Measurements from ENCODE around the gene TMEM218. TPM values are rescaled to one million over a fixed set of nuclear protein-coding genes. Genes with fewer than 3 reads are reported as not detected.

The TMEM218 gene
- total and polyA plus RNA-seq, 2 of the 8 experiments (the other 6 are each of a cell fraction or from before 2014, with no cell fraction given), result 17.0 to 33.5 TPM

DNA sequence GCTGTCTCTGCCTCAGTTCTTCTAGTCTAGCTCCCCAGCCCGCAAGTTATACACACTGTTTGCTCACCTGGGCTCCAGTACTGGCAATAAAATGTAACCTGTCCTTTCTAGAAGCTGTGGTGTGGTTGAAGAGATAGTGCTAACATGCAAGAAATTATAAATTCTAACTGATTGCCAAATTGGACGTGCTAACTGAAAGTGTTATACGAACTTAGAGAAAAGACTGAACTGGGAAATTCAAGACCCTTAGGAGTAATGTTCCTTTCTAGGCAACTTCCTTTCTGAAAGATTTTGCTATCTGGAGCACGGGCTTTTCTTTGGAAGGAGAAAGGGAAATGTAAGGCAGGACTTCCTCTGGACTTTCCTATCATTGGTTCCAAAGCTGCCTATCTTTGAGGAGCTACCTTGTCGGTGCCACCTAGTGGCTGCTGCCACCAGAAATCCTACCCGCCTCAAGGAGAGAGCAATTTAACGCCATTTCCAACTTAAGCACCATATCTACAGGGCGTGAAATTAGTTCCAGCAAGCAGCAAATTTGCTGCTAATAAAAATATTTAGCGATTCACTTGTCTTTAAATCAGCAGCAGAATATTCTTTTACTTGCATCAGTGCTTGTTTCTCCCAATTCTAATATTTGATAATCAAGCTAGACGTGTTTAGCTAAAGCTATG lies 12.7 kb upstream of the TMEM218 start:
- Histone ChIP-seq H4K5ac (ENCODE audit: insufficient read length, low read depth, low read length) (no peak overlapping the region), H4K91ac (replicated peaks; ENCODE audit: insufficient read length, low read length) (no peak overlapping the region), H3K79me1 (ENCODE audit: low read depth, low read length) (no peaks in the 10 kb centered on the region), H4K8ac (ENCODE audit: extremely low read depth, insufficient read depth, low read length) (no peak overlapping the region), H4K20me1 (replicated peaks in 1 of 2; ENCODE audit: control insufficient read depth in 1 of 2, insufficient read depth in 2 of 2, low read length in 2 of 2) (no peaks in the 10 kb centered on the region), H3K9ac (replicated peaks in 1 of 4; ENCODE audit: extremely low read depth in 1 of 4, low read depth in 3 of 4, low read length in 3 of 4) (no peak overlapping the region), H2BK12ac (ENCODE audit: low read depth, low read length) (no peak overlapping the region), H3K27me3 (replicated peaks in 1 of 4; ENCODE audit: control insufficient read depth in 3 of 4, extremely low read depth in 1 of 4, insufficient read depth in 3 of 4, low read length in 3 of 4) (peaks cover 0 to 6% (median 2%) of the 10 kb centered on the region in 4 experiments; a peak in 4 of 7 replicates), H2AK5ac (ENCODE audit: low read depth, low read length) (no peak overlapping the region), H3K23me2 (ENCODE audit: low read depth, low read length) (no peaks in the 10 kb centered on the region), H3K36me3 (ENCODE audit: control insufficient read depth in 2 of 4, insufficient read depth in 4 of 4, low read length in 3 of 4) (no peaks in the 10 kb centered on the region), H3K14ac (ENCODE audit: insufficient read length) (no peak overlapping the region), H3K4me1 (replicated peaks in 1 of 4; ENCODE audit: control insufficient read depth in 3 of 4, insufficient read depth in 4 of 4, low read length in 3 of 4) (no peaks in the 10 kb centered on the region), H2BK20ac (ENCODE audit: low read length) (no peak overlapping the region), H3K27ac (ENCODE audit: low read depth, low read length) (no peak overlapping the region), H2BK15ac (ENCODE audit: low read length) (no peak overlapping the region), H3K4me2 (ENCODE audit: insufficient read depth in 1 of 2, low read depth in 2 of 2, low read length in 2 of 2) (no peak overlapping the region), H2BK120ac (replicated peaks; ENCODE audit: low read depth, low read length) (no peak overlapping the region), H3K9me3 (ENCODE audit: insufficient read depth in 2 of 2, low read depth in 1 of 2, low read length in 1 of 2) (peaks cover 0 to 6% of the 10 kb centered on the region in 2 experiments; a peak in 1 of 4 replicates), H3K79me2 (ENCODE audit: control insufficient read depth in 1 of 2, insufficient read depth in 2 of 2, low read length in 2 of 2) (no peaks in the 10 kb centered on the region), H2BK5ac (ENCODE audit: low read depth, low read length) (no peak overlapping the region), H2AFZ (ENCODE audit: low read length) (peak overlapping the region; percentile 93), H3K23ac (ENCODE audit: insufficient read length) (no peak overlapping the region), H3K18ac (ENCODE audit: extremely low read depth, low read length) (no peak overlapping the region), H3K4me3 (ENCODE audit: extremely low read depth in 1 of 4, insufficient read depth in 2 of 4, low read depth in 3 of 4, low read length in 4 of 4) (peak overlapping the region in 1 of 4 experiments; percentile 10; a peak in 1 of 8 replicates), H3K4ac (replicated peaks; ENCODE audit: insufficient read length, low read depth, low read length) (no peak overlapping the region), H3K56ac (replicated peaks; ENCODE audit: insufficient read length, low read depth, low read length) (no peak overlapping the region)
- CTCF ChIA-PET (ENCODE audit: partially characterized antibody), result interaction anchor here (0.6 to 5.2 kb wide), 39 partner anchors 9 to 307 kb away, joined by 3 to 65 read pairs (median 4); partner anchors contain the start of gene TMEM218
- no peak for DNase-seq (ENCODE audit: low read depth in 1 of 2, low spot score in 2 of 2)
- peak; percentile 96 for FAIRE-seq
- POLR2A ChIA-PET (ENCODE audit: partially characterized antibody), result interaction anchor here (0.7 to 1.5 kb wide), 3 partner anchors 12 to 54 kb away, joined by 4 to 5 read pairs (median 4); partner anchors contain the start of gene TMEM218
- 59% methylated on average over 10 of the region's 10 CpGs; no CpG with 5 or more reads in 1 of the 2 experiments for WGBS, 2 experiments (ENCODE audit: extremely low coverage in 1 of 2, insufficient coverage in 1 of 2, insufficient read length in 1 of 2, insufficient replicate concordance in 2 of 2, low coverage in 1 of 2, low lambda C conversion rate in 2 of 2, missing lambda C conversion rate in 1 of 2)
- TF ChIP-seq GABPA (IDR thresholded peaks at IDR 0.05; ENCODE audit: borderline replicate concordance, insufficient read depth, low read length) (peak; percentile 68; the same call in 1 of the 2 replicates), TEAD4 (IDR thresholded peaks at IDR 0.05; ENCODE audit: low read depth, low read length) (no peak), CHD2 (IDR thresholded peaks at IDR 0.05; ENCODE audit: low read length) (peak; percentile 38; the same call in 1 of the 2 replicates), KDM4A (IDR thresholded peaks at IDR 0.05; ENCODE audit: low read depth, low read length, severe bottlenecking) (peak; percentile 31), SP1 (IDR thresholded peaks at IDR 0.05; ENCODE audit: low read depth, low read length) (peak; percentile 75), TAF1 (IDR thresholded peaks at IDR 0.05; ENCODE audit: low read depth, low read length) (0 out of 2 replicates have a peak, but pooled peaks have one; percentile 20), RAD21 (IDR thresholded peaks at IDR 0.05 in 1 of 2, conservative IDR thresholded peaks at IDR 0.05 in 1 of 2; ENCODE audit: low read depth in 2 of 2, low read length in 2 of 2) (peak; percentile 32 to 47), KDM5A (IDR thresholded peaks at IDR 0.05; ENCODE audit: low read length) (no peak)
- TF ChIP-seq, protein P1, sequence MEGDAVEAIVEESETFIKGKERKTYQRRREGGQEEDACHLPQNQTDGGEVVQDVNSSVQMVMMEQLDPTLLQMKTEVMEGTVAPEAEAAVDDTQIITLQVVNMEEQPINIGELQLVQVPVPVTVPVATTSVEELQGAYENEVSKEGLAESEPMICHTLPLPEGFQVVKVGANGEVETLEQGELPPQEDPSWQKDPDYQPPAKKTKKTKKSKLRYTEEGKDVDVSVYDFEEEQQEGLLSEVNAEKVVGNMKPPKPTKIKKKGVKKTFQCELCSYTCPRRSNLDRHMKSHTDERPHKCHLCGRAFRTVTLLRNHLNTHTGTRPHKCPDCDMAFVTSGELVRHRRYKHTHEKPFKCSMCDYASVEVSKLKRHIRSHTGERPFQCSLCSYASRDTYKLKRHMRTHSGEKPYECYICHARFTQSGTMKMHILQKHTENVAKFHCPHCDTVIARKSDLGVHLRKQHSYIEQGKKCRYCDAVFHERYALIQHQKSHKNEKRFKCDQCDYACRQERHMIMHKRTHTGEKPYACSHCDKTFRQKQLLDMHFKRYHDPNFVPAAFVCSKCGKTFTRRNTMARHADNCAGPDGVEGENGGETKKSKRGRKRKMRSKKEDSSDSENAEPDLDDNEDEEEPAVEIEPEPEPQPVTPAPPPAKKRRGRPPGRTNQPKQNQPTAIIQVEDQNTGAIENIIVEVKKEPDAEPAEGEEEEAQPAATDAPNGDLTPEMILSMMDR (IDR thresholded peaks at IDR 0.05; ENCODE audit: control extremely low read depth in 1 of 3, insufficient read depth in 1 of 3, low read depth in 1 of 3, low read length in 3 of 3), result peak; percentile 54 to 84 (median 69)
